C4-2B (cell line): ENCODE results near the gene ROR1.

Source experiments
- ZFX ChIP-seq: fragments of 450-650 bp; IDR thresholded peaks from 2 replicates; pipeline ENCODE4 v1.6.1; 2017
- TF ChIP-seq, protein P1 (sequence below): fragments of 450-650 bp; conservative IDR thresholded peaks from 2 replicates; pipeline ENCODE4 v1.5.1; 2017; ENCODE audit warnings: mild to moderate bottlenecking

DNA sequence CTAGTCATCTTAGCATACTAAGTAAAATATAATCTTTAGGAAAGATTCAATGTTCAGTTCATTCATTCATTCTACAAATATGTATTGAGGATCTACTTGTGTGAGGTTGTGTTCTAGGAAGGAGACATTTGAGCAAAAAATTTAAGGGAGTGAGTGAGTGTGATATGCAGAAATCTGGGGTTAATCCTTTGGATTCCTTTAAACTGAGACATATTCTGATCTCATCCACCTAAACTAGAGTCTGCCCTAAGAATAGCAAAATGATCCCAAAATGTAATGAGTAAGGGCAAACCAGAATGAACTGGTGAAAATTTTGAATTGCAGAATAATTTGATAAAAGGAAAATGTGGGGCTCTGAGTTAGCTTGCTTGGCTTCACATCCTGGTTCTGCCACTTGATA, 438.2 kb downstream of the ROR1 start:
- TF ChIP-seq, protein P1, sequence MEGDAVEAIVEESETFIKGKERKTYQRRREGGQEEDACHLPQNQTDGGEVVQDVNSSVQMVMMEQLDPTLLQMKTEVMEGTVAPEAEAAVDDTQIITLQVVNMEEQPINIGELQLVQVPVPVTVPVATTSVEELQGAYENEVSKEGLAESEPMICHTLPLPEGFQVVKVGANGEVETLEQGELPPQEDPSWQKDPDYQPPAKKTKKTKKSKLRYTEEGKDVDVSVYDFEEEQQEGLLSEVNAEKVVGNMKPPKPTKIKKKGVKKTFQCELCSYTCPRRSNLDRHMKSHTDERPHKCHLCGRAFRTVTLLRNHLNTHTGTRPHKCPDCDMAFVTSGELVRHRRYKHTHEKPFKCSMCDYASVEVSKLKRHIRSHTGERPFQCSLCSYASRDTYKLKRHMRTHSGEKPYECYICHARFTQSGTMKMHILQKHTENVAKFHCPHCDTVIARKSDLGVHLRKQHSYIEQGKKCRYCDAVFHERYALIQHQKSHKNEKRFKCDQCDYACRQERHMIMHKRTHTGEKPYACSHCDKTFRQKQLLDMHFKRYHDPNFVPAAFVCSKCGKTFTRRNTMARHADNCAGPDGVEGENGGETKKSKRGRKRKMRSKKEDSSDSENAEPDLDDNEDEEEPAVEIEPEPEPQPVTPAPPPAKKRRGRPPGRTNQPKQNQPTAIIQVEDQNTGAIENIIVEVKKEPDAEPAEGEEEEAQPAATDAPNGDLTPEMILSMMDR, result no peak
- no peak for TF ChIP-seq ZFX
